HEK293 (cell line): ENCODE measurements around the gene UHRF1.

Experiments used
- CTCF ChIA-PET: fragments of 350-600 bp; formaldehyde crosslinking; extraction: SDS; loops from one replicate; lab custom pipeline; 2021; ENCODE audit warnings: antibody characterized with exemption; lab: Yijun Ruan, JAX
- POLR2A ChIA-PET: fragments of 300-600 bp; formaldehyde crosslinking; extraction: SDS; loops from one replicate; lab custom pipeline; 2020; ENCODE audit warnings: antibody characterized with exemption, inconsistent platforms; lab: Yijun Ruan, JAX
- H3K27ac ChIP-seq: fragments of 200-500 bp; sonication (Bioruptor generic); 2 replicates; pipeline ENCODE4 v1.5.1; 2014; ENCODE audit warnings: low read depth, low read length, control low read depth, inconsistent platforms; ENCODE audit errors: extremely low read depth
- H3K36me3 ChIP-seq, 2 experiments: fragments of 200-500 bp in 1 of 2; sonication (Bioruptor generic) in 1 of 2; 1 replicate in 1 of 2; 2 replicates in 1 of 2; pipeline ENCODE4 v1.5.1; 2014 to 2017; ENCODE audit warnings: inconsistent platforms in 2 of 2, low read length in 2 of 2; ENCODE audit not compliant: control insufficient read depth in 2 of 2, insufficient read depth in 1 of 2
- H3K4me1 ChIP-seq: fragments of 200-500 bp; sonication (Bioruptor generic); 2 replicates; pipeline ENCODE4 v1.5.1; 2014; ENCODE audit warnings: mild to moderate bottlenecking, low read length, inconsistent platforms; ENCODE audit not compliant: control insufficient read depth, insufficient read depth
- H3K4me3 ChIP-seq: 2 replicates; pipeline ENCODE4 v1.5.1; 2011; ENCODE audit warnings: low read depth, mild to moderate bottlenecking, control low read depth, low read length, moderate library complexity
- H3K9me3 ChIP-seq: fragments of 200-500 bp; sonication (Bioruptor generic); 2 replicates; pipeline ENCODE4 v1.5.1; 2014; ENCODE audit warnings: low read depth, low read length, inconsistent platforms; ENCODE audit not compliant: control insufficient read depth, insufficient read depth
- ATF2 ChIP-seq: fragments of 450-650 bp; formaldehyde crosslinking; IDR thresholded peaks from 2 replicates; pipeline ENCODE4 v1.5.1; 2016; ENCODE audit warnings: missing biosample characterization, missing genetic modification characterization, low read depth
- CTCF ChIP-seq: fragments of 450-650 bp; formaldehyde crosslinking; IDR thresholded peaks from 2 replicates; pipeline ENCODE4 v1.5.1; 2016; ENCODE audit warnings: missing biosample characterization, missing genetic modification characterization
- GLIS1 ChIP-seq: fragments of 450-650 bp; formaldehyde crosslinking; IDR thresholded peaks from 2 replicates; pipeline ENCODE4 v1.5.1; 2016; ENCODE audit warnings: missing biosample characterization, missing genetic modification characterization
- GLIS2 ChIP-seq: fragments of 450-650 bp; formaldehyde crosslinking; IDR thresholded peaks from 2 replicates; pipeline ENCODE4 v1.5.1; 2016; ENCODE audit warnings: missing biosample characterization, missing genetic modification characterization
- KLF8 ChIP-seq: fragments of 450-650 bp; formaldehyde crosslinking; IDR thresholded peaks from 2 replicates; pipeline ENCODE4 v1.5.1; 2016; ENCODE audit warnings: missing biosample characterization, missing genetic modification characterization
- PRDM10 ChIP-seq: fragments of 450-650 bp; formaldehyde crosslinking; IDR thresholded peaks from 2 replicates; pipeline ENCODE4 v1.5.1; 2016; ENCODE audit warnings: missing biosample characterization, missing genetic modification characterization
- TSHZ1 ChIP-seq: fragments of 450-650 bp; formaldehyde crosslinking; IDR thresholded peaks from 2 replicates; pipeline ENCODE4 v1.5.1; 2016; ENCODE audit warnings: missing biosample characterization, missing genetic modification characterization, borderline replicate concordance
- YY2 ChIP-seq: fragments of 450-650 bp; formaldehyde crosslinking; IDR thresholded peaks from 2 replicates; pipeline ENCODE4 v1.5.1; 2016; ENCODE audit warnings: missing biosample characterization, missing genetic modification characterization
- ZFP37 ChIP-seq: fragments of 450-650 bp; formaldehyde crosslinking; IDR thresholded peaks from 2 replicates; pipeline ENCODE4 v1.5.1; 2016; ENCODE audit warnings: missing biosample characterization, missing genetic modification characterization
- ZFP69B ChIP-seq: fragments of 450-650 bp; formaldehyde crosslinking; IDR thresholded peaks from 2 replicates; pipeline ENCODE4 v1.5.1; 2016; ENCODE audit warnings: missing biosample characterization, missing genetic modification characterization
- ZNF175 ChIP-seq: fragments of 450-650 bp; formaldehyde crosslinking; IDR thresholded peaks from 2 replicates; pipeline ENCODE4 v1.5.1; 2016; ENCODE audit warnings: missing biosample characterization, missing genetic modification characterization
- ZNF223 ChIP-seq: fragments of 450-650 bp; formaldehyde crosslinking; IDR thresholded peaks from 2 replicates; pipeline ENCODE4 v1.5.1; 2016; ENCODE audit warnings: missing biosample characterization, missing genetic modification characterization
- ZNF23 ChIP-seq: fragments of 450-650 bp; formaldehyde crosslinking; IDR thresholded peaks from 2 replicates; pipeline ENCODE4 v1.5.1; 2016; ENCODE audit warnings: missing biosample characterization, missing genetic modification characterization, borderline replicate concordance
- ZNF302 ChIP-seq: fragments of 450-650 bp; formaldehyde crosslinking; IDR thresholded peaks from 2 replicates; pipeline ENCODE4 v1.5.1; 2016; ENCODE audit warnings: missing biosample characterization, missing genetic modification characterization, low read depth
- ZNF398 ChIP-seq: fragments of 450-650 bp; formaldehyde crosslinking; IDR thresholded peaks from 2 replicates; pipeline ENCODE4 v1.5.1; 2017; ENCODE audit warnings: missing biosample characterization, missing genetic modification characterization
- ZNF426 ChIP-seq: fragments of 450-650 bp; formaldehyde crosslinking; IDR thresholded peaks from 2 replicates; pipeline ENCODE4 v1.5.1; 2017; ENCODE audit warnings: missing biosample characterization, missing genetic modification characterization, mild to moderate bottlenecking, inconsistent platforms, moderate library complexity
- ZNF544 ChIP-seq: fragments of 450-650 bp; formaldehyde crosslinking; IDR thresholded peaks from 2 replicates; pipeline ENCODE4 v1.5.0; 2017; ENCODE audit warnings: missing biosample characterization, missing genetic modification characterization
- ZNF548 ChIP-seq: fragments of 450-650 bp; formaldehyde crosslinking; IDR thresholded peaks from 2 replicates; pipeline ENCODE4 v1.5.1; 2016; ENCODE audit warnings: missing biosample characterization, missing genetic modification characterization
- ZNF621 ChIP-seq: fragments of 450-650 bp; formaldehyde crosslinking; IDR thresholded peaks from 2 replicates; pipeline ENCODE4 v1.5.1; 2017; ENCODE audit warnings: missing biosample characterization, missing genetic modification characterization
- ZNF660 ChIP-seq: fragments of 450-650 bp; IDR thresholded peaks from 2 replicates; pipeline ENCODE4 v1.5.1; 2018; ENCODE audit warnings: missing biosample characterization, mild to moderate bottlenecking, missing genetic modification characterization
- ZNF792 ChIP-seq: fragments of 450-650 bp; formaldehyde crosslinking; IDR thresholded peaks from 2 replicates; pipeline ENCODE4 v1.5.1; 2016; ENCODE audit warnings: missing biosample characterization, missing genetic modification characterization
- ZSCAN23 ChIP-seq: fragments of 450-650 bp; formaldehyde crosslinking; IDR thresholded peaks from 2 replicates; pipeline ENCODE4 v1.5.1; 2016; ENCODE audit warnings: missing biosample characterization, missing genetic modification characterization
- ZSCAN5A ChIP-seq: fragments of 450-650 bp; formaldehyde crosslinking; IDR thresholded peaks from 2 replicates; pipeline ENCODE4 v1.5.1; 2016; ENCODE audit warnings: missing biosample characterization, missing genetic modification characterization

UHRF1 gene

GRCh38 chr19:4909156-4909896 is at the start of gene UHRF1:
UHRF1 (plus strand) TSS chr19:4909501; CDS start chr19:4910886, 1,385 bp downstream.
- ChIA-PET CTCF (interaction anchor here (0.6 to 1.0 kb wide), 3 partner anchors 34 to 102 kb away, joined by 3 to 4 read pairs (median 4); no protein-coding TSS in a partner anchor), POLR2A (interaction anchor here (0.6 kb wide), 1 partner anchor 37 kb away, joined by 4 read pairs; no protein-coding TSS in a partner anchor)
- H3K4me1 ChIP-seq, result peaks cover 8% of the 10 kb centered on the region
- peaks cover 14 to 40% of the 10 kb centered on the region in 2 experiments; a peak in 2 of 3 replicates for H3K36me3 ChIP-seq
- no peaks in the 10 kb centered on the region for H3K9me3 ChIP-seq
- H3K4me3 ChIP-seq, result peak within 1 kb of the TSS; percentile 77
- peak within 1 kb of the TSS; percentile 92 for H3K27ac ChIP-seq
- no peak for TF ChIP-seq ZNF621 (tag by site-specific recombination)
- TF ChIP-seq PRDM10 (tag by site-specific recombination), result peak; percentile 23; the same call in 1 of the 2 replicates
- TF ChIP-seq TSHZ1, result no peak; the same call in 1 of the 2 replicates
- TF ChIP-seq ZNF426, result no peak
- TF ChIP-seq ZSCAN23, result no peak
- TF ChIP-seq ZFP37, result no peak
- TF ChIP-seq YY2 (tag by site-specific recombination), result 0 out of 2 replicates have a peak, but pooled peaks have one; percentile 8
- no peak; the same call in 1 of the 2 replicates for TF ChIP-seq ZNF398 (tag by site-specific recombination)
- TF ChIP-seq ZNF23 (tag by site-specific recombination), result no peak
- no peak for TF ChIP-seq ZNF175 (tag by site-specific recombination)
- TF ChIP-seq ZNF302 (tag by site-specific recombination), result no peak
- TF ChIP-seq ZNF223, result 0 out of 2 replicates have a peak, but pooled peaks have one; percentile 33
- peak; percentile 89 for TF ChIP-seq GLIS1 (tag by site-specific recombination)
- peak; percentile 96 for TF ChIP-seq GLIS2
- no peak for TF ChIP-seq ZFP69B
- no peak for TF ChIP-seq ZNF544
- no peak for TF ChIP-seq ZNF548 (tag by site-specific recombination)
- peak; percentile 21; the same call in 1 of the 2 replicates for TF ChIP-seq CTCF (tag by site-specific recombination)
- peak; percentile 66; the same call in 1 of the 2 replicates for TF ChIP-seq KLF8
- no peak; the same call in 1 of the 2 replicates for TF ChIP-seq ZSCAN5A
- TF ChIP-seq ZNF792 (tag by site-specific recombination), result no peak
- TF ChIP-seq ATF2 (tag by site-specific recombination), result no peak
- peak; percentile 66; the same call in 1 of the 2 replicates for TF ChIP-seq ZNF660 (tag by site-specific recombination)
